Measurements from ENCODE around the gene SLC35C1. TPM values are rescaled to one million over a fixed set of nuclear protein-coding genes. Genes with fewer than 3 reads are reported as not detected.
A peak's percentile ranks its signal among the peaks of the same experiment; 100 is the strongest.

Gene SLC35C1
- total and polyA plus RNA-seq, 4 donors = 6.5 to 11.8 (median 10.5) TPM

DNA sequence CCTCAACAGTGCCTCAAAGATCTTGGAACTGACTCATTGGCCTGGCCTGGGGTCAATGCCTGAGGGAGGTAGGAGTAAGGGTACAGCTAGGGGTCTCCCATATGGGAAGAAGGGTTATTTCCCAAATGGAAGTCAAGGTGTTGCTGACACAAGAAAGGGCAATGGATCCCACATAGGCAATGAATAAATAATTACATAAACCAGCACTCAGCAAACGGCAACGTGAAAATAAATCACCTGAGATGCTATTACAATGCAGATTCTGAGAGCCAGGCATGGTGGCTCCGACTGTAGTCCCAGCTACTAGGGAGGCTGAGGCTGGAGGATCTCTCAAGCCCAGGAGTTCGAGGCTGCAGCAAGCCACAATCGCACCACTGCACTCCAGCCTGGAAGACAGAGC lies 36.5 kb upstream of the SLC35C1 start:
- 95 to 98% methylated on average over 5 of the region's 5 CpGs for whole genome bisulfite sequencing, 2 donors
- ATAC-seq (ENCODE audit: low FRiP score) = no peak
- H3K27ac ChIP-seq (ENCODE audit: low read depth in 1 of 2, low read length in 2 of 2) = no peak overlapping the region
- no peaks in the 10 kb centered on the region for H3K4me1 ChIP-seq (ENCODE audit: control insufficient read depth in 1 of 2, insufficient read depth in 2 of 2, low read length in 2 of 2)
- H3K36me3 ChIP-seq (ENCODE audit: control insufficient read depth in 1 of 2, insufficient read depth in 2 of 2, low read length in 1 of 2) = no peaks in the 10 kb centered on the region
- intact Hi-C loops (cut with DNase I) = no loop called here
- H3K27me3 ChIP-seq (ENCODE audit: control insufficient read depth in 1 of 2, insufficient read depth in 2 of 2, low read length in 1 of 2) = no peaks in the 10 kb centered on the region
- no peak for DNase-seq
- H3K9me3 ChIP-seq (ENCODE audit: control insufficient read depth, low read length) = no peaks in the 10 kb centered on the region
- no peak overlapping the region for H3K4me3 ChIP-seq (ENCODE audit: low read length in 2 of 2)

GRCh38 chr11:45769960-45770359 lies 35.0 kb upstream of the SLC35C1 start:
- no peaks in the 10 kb centered on the region for H3K36me3 ChIP-seq (ENCODE audit: control insufficient read depth in 1 of 2, insufficient read depth in 2 of 2, low read length in 1 of 2)
- intact Hi-C loops (cut with DNase I) = loop anchor here (2.0 to 5.0 kb wide), 3 partner anchors 113 to 399 kb away; no protein-coding TSS in a partner anchor
- DNase-seq (no peak), ATAC-seq (ENCODE audit: low FRiP score) (no peak)
- H3K27me3 ChIP-seq (ENCODE audit: control insufficient read depth in 1 of 2, insufficient read depth in 2 of 2, low read length in 1 of 2) = no peaks in the 10 kb centered on the region
- H3K4me1 ChIP-seq (ENCODE audit: control insufficient read depth in 1 of 2, insufficient read depth in 2 of 2, low read length in 2 of 2) = no peaks in the 10 kb centered on the region
- H3K27ac ChIP-seq (ENCODE audit: low read depth in 1 of 2, low read length in 2 of 2) = no peak overlapping the region
- no peak overlapping the region for H3K4me3 ChIP-seq (ENCODE audit: low read length in 2 of 2)
- H3K9me3 ChIP-seq (ENCODE audit: control insufficient read depth, low read length) = no peaks in the 10 kb centered on the region
- WGBS, 2 donors = 97 to 98% methylated on average over 5 of the region's 5 CpGs

GRCh38 chr11:45771193-45771565 lies 33.8 kb upstream of the SLC35C1 start:
- no peak overlapping the region for H3K27ac ChIP-seq (ENCODE audit: low read depth in 1 of 2, low read length in 2 of 2)
- ATAC-seq (ENCODE audit: low FRiP score) = peak; percentile 90
- WGBS, 2 donors = 5% methylated on average over 18 of the region's 18 CpGs
- intact Hi-C loops (cut with DNase I) = loop anchor here (1.0 to 5.0 kb wide), 4 partner anchors 114 to 431 kb away; no protein-coding TSS in a partner anchor
- H3K36me3 ChIP-seq (ENCODE audit: control insufficient read depth in 1 of 2, insufficient read depth in 2 of 2, low read length in 1 of 2) = no peaks in the 10 kb centered on the region
- H3K27me3 ChIP-seq (ENCODE audit: control insufficient read depth in 1 of 2, insufficient read depth in 2 of 2, low read length in 1 of 2) = no peaks in the 10 kb centered on the region
- peak; percentile 74 to 89 for DNase-seq
- H3K4me1 ChIP-seq (ENCODE audit: control insufficient read depth in 1 of 2, insufficient read depth in 2 of 2, low read length in 2 of 2) = no peaks in the 10 kb centered on the region
- peak overlapping the region; percentile 29 to 48 for H3K4me3 ChIP-seq (ENCODE audit: low read length in 2 of 2)
- no peaks in the 10 kb centered on the region for H3K9me3 ChIP-seq (ENCODE audit: control insufficient read depth, low read length)

GRCh38 chr11:45771566-45772448 lies 33.1 kb upstream of the SLC35C1 start:
- H3K4me3 ChIP-seq (ENCODE audit: low read length in 2 of 2) = peak overlapping the region; percentile 29 to 48
- H3K9me3 ChIP-seq (ENCODE audit: control insufficient read depth, low read length) = no peaks in the 10 kb centered on the region
- H3K27me3 ChIP-seq (ENCODE audit: control insufficient read depth in 1 of 2, insufficient read depth in 2 of 2, low read length in 1 of 2) = no peaks in the 10 kb centered on the region
- H3K4me1 ChIP-seq (ENCODE audit: control insufficient read depth in 1 of 2, insufficient read depth in 2 of 2, low read length in 2 of 2) = no peaks in the 10 kb centered on the region
- intact Hi-C loops (cut with DNase I) = loop anchor here (1.0 to 5.0 kb wide), 5 partner anchors 115 to 432 kb away; no protein-coding TSS in a partner anchor
- DNase-seq (peak; percentile 91 to 96), ATAC-seq (ENCODE audit: low FRiP score) (peak; percentile 96)
- H3K27ac ChIP-seq (ENCODE audit: low read depth in 1 of 2, low read length in 2 of 2) = peak overlapping the region; percentile 6 to 22
- no peaks in the 10 kb centered on the region for H3K36me3 ChIP-seq (ENCODE audit: control insufficient read depth in 1 of 2, insufficient read depth in 2 of 2, low read length in 1 of 2)
- 1% methylated on average over 31 of the region's 31 CpGs for WGBS, 2 donors

- no peak overlapping the region for H3K27ac ChIP-seq (ENCODE audit: low read depth in 1 of 2, low read length in 2 of 2)
- H3K4me1 ChIP-seq (ENCODE audit: control insufficient read depth in 1 of 2, insufficient read depth in 2 of 2, low read length in 2 of 2) = no peaks in the 10 kb centered on the region
- H3K36me3 ChIP-seq (ENCODE audit: control insufficient read depth in 1 of 2, insufficient read depth in 2 of 2, low read length in 1 of 2) = no peaks in the 10 kb centered on the region
- H3K4me3 ChIP-seq (ENCODE audit: low read length in 2 of 2) = no peak overlapping the region
- H3K9me3 ChIP-seq (ENCODE audit: control insufficient read depth, low read length) = no peaks in the 10 kb centered on the region
- WGBS, 2 donors = 53 to 58% methylated on average over 5 of the region's 5 CpGs
- ATAC-seq (ENCODE audit: low FRiP score) (no peak), DNase-seq (no peak)
- H3K27me3 ChIP-seq (ENCODE audit: control insufficient read depth in 1 of 2, insufficient read depth in 2 of 2, low read length in 1 of 2) = no peaks in the 10 kb centered on the region
- intact Hi-C loops (cut with DNase I) = loop anchor here (2.0 to 5.0 kb wide), 4 partner anchors 115 to 402 kb away; no protein-coding TSS in a partner anchor
Measured at GRCh38 chr11:45772449-45772774, 32.5 kb upstream of the SLC35C1 start.

DNA sequence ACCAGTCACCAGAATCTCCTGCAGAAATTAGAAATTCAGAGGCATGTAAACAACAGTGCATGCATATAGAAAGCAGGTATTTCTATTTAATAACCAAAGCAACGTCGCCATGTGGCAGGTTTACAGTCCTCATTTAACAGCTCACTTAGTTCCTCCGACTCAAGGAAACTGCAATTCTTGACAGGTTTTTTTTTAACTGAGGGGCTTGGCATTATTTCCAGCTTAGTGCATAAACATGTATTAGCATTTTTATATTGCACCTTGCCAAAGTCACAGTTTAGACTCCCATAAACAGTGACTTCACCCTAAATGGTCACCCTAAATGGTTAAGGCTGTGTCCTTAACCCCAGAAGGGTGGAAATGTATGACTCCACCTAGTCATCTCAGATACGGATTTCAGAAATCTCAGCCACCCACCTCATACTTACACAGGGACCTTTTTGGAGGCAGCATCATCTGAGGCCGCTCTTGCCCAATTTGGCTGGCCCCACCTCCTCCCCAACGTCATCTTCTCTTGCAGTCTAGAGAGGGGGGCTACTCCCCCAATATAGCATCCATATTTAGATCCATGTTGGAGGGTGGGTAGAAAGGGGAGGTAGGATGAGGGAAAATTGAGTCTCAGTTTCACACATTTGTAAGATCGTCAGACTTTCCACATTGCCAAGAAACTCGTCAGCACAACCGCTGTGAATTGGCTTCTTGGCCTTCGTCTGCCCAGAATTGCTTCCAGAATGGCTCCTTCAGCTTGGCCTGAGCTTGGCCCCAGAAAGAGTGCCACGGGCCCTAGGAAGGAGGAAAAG lies 31.8 kb upstream of the SLC35C1 start:
- no peaks in the 10 kb centered on the region for H3K4me1 ChIP-seq (ENCODE audit: control insufficient read depth in 1 of 2, insufficient read depth in 2 of 2, low read length in 2 of 2)
- intact Hi-C loops (cut with DNase I) = loop anchor here (2.0 to 5.0 kb wide), 4 partner anchors 116 to 402 kb away; no protein-coding TSS in a partner anchor
- H3K27ac ChIP-seq (ENCODE audit: low read depth in 1 of 2, low read length in 2 of 2) = no peak overlapping the region
- no peaks in the 10 kb centered on the region for H3K9me3 ChIP-seq (ENCODE audit: control insufficient read depth, low read length)
- 54 to 55% methylated on average over 11 of the region's 11 CpGs for WGBS, 2 donors
- peaks cover 0 to 2% of the 10 kb centered on the region in 2 donors for H3K36me3 ChIP-seq (ENCODE audit: control insufficient read depth in 1 of 2, insufficient read depth in 2 of 2, low read length in 1 of 2)
- no peak for DNase-seq
- peak; percentile 34 for ATAC-seq (ENCODE audit: low FRiP score)
- H3K4me3 ChIP-seq (ENCODE audit: low read length in 2 of 2) = no peak overlapping the region
- H3K27me3 ChIP-seq (ENCODE audit: control insufficient read depth in 1 of 2, insufficient read depth in 2 of 2, low read length in 1 of 2) = no peaks in the 10 kb centered on the region

- WGBS, 2 donors = 82 to 96% methylated on average over 12 of the region's 12 CpGs
- Histone ChIP-seq H3K27ac (ENCODE audit: low read depth in 1 of 2, low read length in 2 of 2) (no peak overlapping the region), H3K4me3 (ENCODE audit: low read length in 2 of 2) (no peak overlapping the region), H3K36me3 (ENCODE audit: control insufficient read depth in 1 of 2, insufficient read depth in 2 of 2, low read length in 1 of 2) (peaks cover 0 to 2% of the 10 kb centered on the region in 2 donors), H3K9me3 (ENCODE audit: control insufficient read depth, low read length) (no peaks in the 10 kb centered on the region), H3K27me3 (ENCODE audit: control insufficient read depth in 1 of 2, insufficient read depth in 2 of 2, low read length in 1 of 2) (no peaks in the 10 kb centered on the region), H3K4me1 (ENCODE audit: control insufficient read depth in 1 of 2, insufficient read depth in 2 of 2, low read length in 2 of 2) (no peaks in the 10 kb centered on the region)
- ATAC-seq (ENCODE audit: low FRiP score) (no peak), DNase-seq (no peak)
- intact Hi-C loops (cut with DNase I) = loop anchor here (2.0 to 5.0 kb wide), 4 partner anchors 117 to 403 kb away; no protein-coding TSS in a partner anchor
Measured at GRCh38 chr11:45773786-45774655, 30.9 kb upstream of the SLC35C1 start.

DNA sequence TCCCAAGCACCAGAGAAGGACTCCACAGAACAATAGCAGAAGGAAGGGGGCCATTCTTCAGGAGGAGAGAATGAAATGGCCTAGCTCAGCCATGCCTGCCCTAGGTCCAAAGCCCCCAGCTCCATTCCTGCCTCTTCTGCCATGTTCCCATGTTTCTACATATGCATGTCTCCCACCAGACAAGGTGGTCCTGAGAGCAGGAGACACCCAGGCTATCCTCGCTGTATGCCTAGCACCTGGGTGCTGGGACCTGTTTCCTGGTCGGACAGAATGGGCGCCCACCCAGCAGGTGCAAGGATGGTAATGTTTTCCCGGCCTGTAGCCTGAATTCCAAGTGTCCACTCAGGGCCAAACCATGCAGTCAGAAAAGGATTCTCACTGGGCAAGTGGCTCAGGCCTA lies 30.2 kb upstream of the SLC35C1 start:
- DNase-seq (no peak), ATAC-seq (ENCODE audit: low FRiP score) (no peak)
- no peak overlapping the region for H3K27ac ChIP-seq (ENCODE audit: low read depth in 1 of 2, low read length in 2 of 2)
- no peaks in the 10 kb centered on the region for H3K9me3 ChIP-seq (ENCODE audit: control insufficient read depth, low read length)
- H3K36me3 ChIP-seq (ENCODE audit: control insufficient read depth in 1 of 2, insufficient read depth in 2 of 2, low read length in 1 of 2) = peaks cover 0 to 2% of the 10 kb centered on the region in 2 donors
- no peaks in the 10 kb centered on the region for H3K4me1 ChIP-seq (ENCODE audit: control insufficient read depth in 1 of 2, insufficient read depth in 2 of 2, low read length in 2 of 2)
- H3K4me3 ChIP-seq (ENCODE audit: low read length in 2 of 2) = no peak overlapping the region
- no peaks in the 10 kb centered on the region for H3K27me3 ChIP-seq (ENCODE audit: control insufficient read depth in 1 of 2, insufficient read depth in 2 of 2, low read length in 1 of 2)
- intact Hi-C loops (cut with DNase I) = loop anchor here in 1 of 2 donors (5.0 kb wide), 2 partner anchors 117 to 242 kb away; no protein-coding TSS in a partner anchor
- WGBS, 2 donors = 82 to 95% methylated on average over 4 of the region's 4 CpGs
